ENCODE results near the gene DMRTB1.

DNA sequence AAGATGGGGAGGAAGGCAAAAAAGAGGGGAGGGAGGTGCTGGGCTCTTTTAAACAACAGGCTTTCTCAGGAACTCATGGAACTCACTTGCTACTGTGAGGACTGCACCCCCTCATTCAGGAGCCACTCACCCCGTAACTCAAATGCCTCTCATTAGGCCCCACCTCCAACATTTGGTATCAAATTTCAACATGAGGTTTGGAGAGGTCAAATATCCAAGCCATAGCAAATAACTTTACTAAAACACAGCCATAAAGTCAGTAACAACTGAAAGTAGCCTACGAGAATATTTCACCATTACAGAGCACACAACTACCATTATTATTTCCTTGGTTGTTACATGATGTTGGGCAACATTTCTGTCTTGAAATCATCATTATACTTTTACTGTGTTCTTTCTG, 13.1 kb upstream of the DMRTB1 start:
- TF ChIP-seq YY1 (IDR thresholded peaks at IDR 0.05; ENCODE audit: insufficient read depth, insufficient read length) (no peak), SUZ12 (IDR thresholded peaks at IDR 0.05; ENCODE audit: extremely low read depth, insufficient read depth, insufficient read length) (no peak), ZNF274 (IDR thresholded peaks at IDR 0.05; ENCODE audit: low read depth, low read length) (no peak)
